Measurements from ENCODE around the gene MACC1. TPM values are rescaled to one million over a fixed set of nuclear protein-coding genes. Genes with fewer than 3 reads are reported as not detected.

The MACC1 gene
- total RNA-seq, 1 donor from 2014 or later, result 33.2 TPM

GRCh38 chr7:20246236-20246635 is 29.1 kb upstream of the MACC1 start:
- TF ChIP-seq CTCF (conservative IDR thresholded peaks at IDR 0.05; ENCODE audit: low read depth, low read length), result no peak
- H3K4me3 ChIP-seq (ENCODE audit: low read depth, low read length), result no peak overlapping the region
- no peak for DNase-seq (ENCODE audit: low read depth)

DNA sequence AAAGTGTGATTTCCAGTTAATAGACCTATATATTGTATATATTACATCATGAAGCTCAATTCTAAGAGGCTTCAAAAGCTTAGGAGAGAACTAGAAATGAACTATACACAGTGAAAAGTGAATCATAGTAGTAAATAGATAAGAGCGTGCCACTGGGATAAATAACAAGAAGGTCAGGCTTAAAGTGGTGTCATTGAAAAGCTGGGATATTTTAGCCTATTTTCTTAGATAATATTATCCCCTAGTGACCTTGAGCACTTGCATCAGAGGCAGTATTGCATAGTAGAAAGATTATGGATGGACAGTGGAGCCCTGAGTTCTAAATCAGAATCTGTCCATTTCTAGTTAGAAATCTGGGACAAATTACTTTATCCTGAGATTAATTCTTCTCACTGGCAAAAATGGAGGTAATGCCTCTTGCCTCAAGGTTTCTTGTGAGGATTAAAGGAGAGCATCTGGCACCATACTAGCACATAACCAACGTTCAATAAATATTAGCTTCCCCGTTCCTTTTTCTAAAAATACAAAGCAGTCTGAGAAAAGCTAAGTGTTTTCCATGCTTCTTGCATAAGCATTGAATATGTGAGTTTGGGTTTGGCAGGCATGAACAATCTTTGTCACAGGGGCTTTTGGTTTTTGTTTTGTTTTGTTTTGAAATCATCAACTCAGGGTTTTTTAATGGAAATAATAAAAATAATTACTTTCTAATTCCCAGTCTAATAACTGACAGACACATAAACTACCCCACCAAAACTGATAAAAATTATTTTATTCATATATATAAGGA is 27.3 kb upstream of the MACC1 start:
- no peak for TF ChIP-seq CTCF (conservative IDR thresholded peaks at IDR 0.05; ENCODE audit: low read depth, low read length)
- DNase-seq (ENCODE audit: low read depth), result no peak
- no peak overlapping the region for H3K4me3 ChIP-seq (ENCODE audit: low read depth, low read length)

DNA sequence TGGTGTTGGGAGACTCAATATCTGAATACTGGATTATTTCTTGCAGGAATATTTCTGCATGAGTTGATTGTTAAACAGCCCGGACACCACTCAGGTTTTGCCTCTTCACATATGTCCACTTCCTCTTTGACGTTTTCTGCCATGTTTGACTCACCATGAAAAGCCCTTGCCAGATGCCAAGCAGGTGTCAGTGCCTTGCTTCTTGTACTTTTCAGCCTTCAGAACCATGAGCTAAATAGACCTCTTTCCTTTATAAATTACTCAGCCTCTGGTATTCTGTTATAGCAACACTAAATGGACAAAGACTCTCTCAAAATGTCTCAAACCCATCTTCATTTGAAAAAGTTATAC is 24.7 kb upstream of the MACC1 start:
- no peak for TF ChIP-seq CTCF (conservative IDR thresholded peaks at IDR 0.05; ENCODE audit: low read depth, low read length)
- H3K4me3 ChIP-seq (ENCODE audit: low read depth, low read length), result no peak overlapping the region
- no peak for DNase-seq (ENCODE audit: low read depth)

- peak; percentile 88 for DNase-seq (ENCODE audit: low read depth)
- no peak for TF ChIP-seq CTCF (conservative IDR thresholded peaks at IDR 0.05; ENCODE audit: low read depth, low read length)
- H3K4me3 ChIP-seq (ENCODE audit: low read depth, low read length), result no peak overlapping the region
Observed at GRCh38 chr7:20241194-20241910, 24.2 kb upstream of the MACC1 start.

DNA sequence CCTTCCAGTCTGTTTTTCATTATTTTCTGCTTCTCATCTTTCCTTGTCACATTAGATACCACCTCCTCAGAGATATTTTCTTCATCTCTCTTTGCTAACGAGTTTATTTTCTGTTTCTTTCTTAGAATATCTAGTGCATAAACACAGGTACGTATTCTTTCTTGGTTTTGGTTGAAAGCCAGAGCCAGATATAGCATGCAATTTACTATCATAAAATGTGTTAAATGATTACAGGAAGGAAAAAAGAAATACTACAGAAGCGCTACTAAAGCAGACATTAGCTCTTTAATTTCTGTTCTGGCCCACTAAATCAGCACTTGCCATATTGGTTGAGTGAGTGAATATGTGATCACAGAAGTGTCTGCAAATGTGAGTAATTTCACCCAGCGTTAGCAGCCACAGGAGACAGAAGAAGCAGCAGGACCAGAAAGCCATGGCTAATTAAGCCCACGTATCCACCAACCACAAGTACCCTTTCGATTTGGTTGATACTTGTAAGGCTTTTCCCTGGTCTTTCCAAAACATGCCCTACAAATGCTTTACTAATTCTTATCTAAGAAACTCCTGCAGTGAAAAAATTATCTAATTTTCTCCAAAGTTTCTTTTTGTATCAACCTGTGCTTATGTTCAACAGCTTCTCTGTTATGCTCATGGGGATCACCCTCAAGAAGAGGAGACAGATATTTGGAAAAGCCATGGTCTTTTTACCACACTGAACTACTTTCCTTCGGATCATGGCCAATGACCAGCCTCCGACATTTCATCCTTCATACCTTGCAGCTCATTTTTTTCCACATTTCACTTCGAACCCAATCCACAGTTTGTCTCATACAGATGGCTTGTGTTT is 23.1 kb upstream of the MACC1 start:
- TF ChIP-seq CTCF (conservative IDR thresholded peaks at IDR 0.05; ENCODE audit: low read depth, low read length), result no peak
- no peak for DNase-seq (ENCODE audit: low read depth)
- no peak overlapping the region for H3K4me3 ChIP-seq (ENCODE audit: low read depth, low read length)

DNA sequence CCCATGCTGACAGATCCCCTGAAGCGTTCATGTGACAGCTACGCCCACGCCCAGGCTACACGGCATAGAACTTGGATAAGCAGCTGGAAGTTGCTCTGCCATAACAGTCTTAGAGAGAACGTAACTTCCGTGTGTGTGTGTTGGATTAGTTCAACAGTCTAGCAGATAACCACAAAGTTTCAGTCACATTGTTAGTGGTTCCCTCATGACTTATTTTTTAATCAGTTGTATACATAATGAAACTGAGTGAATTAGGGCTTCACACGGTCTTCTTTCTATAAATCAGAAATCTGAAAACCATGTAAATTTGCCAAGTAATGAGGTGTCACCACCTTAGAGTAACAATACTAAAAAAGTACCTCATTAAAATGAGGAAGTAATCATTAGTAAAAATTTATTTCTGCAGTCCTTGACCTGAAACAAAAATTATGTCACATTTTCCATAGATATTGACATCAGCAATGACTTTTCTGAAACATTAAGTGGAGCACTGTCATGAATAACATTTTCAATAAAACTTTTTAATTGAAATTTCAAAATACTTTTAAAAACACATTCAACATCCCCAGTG is 21.7 kb upstream of the MACC1 start:
- H3K4me3 ChIP-seq (ENCODE audit: low read depth, low read length), result no peak overlapping the region
- no peak for DNase-seq (ENCODE audit: low read depth)
- no peak for TF ChIP-seq CTCF (conservative IDR thresholded peaks at IDR 0.05; ENCODE audit: low read depth, low read length)

Measured in epithelial cell of proximal tubule (primary cell).